GM03348 (cell line): ENCODE measurements around the gene ALDH1L1.
A peak's percentile ranks its signal among the peaks of the same experiment; 100 is the strongest.
"Not testable (repeated sequence)": the region's sequence is repeated elsewhere in the genome, so short reads cannot be mapped to it uniquely, and the experiment has no call there.

Experiments
- DNase-seq: peaks from one replicate; pipeline ENCODE4 v3.0.0; 2012; ENCODE audit warnings: low spot score

ALDH1L1 gene

DNA sequence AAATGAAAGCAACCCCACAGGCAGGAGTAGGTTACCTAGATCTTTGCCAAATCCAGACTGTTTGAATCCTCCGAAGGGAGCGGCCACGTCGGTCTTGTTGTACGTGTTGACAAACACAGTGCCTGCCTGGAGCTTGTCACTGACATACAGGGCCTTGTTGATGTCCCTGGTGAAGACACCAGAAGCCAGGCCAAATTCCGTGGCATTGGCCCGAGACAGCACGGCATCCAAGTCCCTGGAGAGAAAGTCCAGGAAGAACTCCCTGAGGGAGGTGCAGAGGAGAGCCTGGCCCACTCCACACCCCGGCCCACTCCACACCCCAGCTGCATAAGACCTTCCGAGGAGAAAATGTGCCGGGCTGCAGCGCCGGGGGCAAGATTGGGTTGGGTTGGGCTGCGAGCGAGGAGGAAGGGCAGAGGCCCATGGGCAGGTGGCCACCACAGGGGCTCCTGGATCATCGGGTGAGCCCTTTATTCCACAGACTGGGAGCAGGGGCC is 74.6 kb downstream of the ALDH1L1 start:
- no peak for DNase-seq

- peak; percentile 2 for DNase-seq
Measured at GRCh38 chr3:126104742-126105605, 75.4 kb downstream of the ALDH1L1 start.

GRCh38 chr3:126104028-126104635 is 76.3 kb downstream of the ALDH1L1 start:
- peak; percentile 3 for DNase-seq

DNA sequence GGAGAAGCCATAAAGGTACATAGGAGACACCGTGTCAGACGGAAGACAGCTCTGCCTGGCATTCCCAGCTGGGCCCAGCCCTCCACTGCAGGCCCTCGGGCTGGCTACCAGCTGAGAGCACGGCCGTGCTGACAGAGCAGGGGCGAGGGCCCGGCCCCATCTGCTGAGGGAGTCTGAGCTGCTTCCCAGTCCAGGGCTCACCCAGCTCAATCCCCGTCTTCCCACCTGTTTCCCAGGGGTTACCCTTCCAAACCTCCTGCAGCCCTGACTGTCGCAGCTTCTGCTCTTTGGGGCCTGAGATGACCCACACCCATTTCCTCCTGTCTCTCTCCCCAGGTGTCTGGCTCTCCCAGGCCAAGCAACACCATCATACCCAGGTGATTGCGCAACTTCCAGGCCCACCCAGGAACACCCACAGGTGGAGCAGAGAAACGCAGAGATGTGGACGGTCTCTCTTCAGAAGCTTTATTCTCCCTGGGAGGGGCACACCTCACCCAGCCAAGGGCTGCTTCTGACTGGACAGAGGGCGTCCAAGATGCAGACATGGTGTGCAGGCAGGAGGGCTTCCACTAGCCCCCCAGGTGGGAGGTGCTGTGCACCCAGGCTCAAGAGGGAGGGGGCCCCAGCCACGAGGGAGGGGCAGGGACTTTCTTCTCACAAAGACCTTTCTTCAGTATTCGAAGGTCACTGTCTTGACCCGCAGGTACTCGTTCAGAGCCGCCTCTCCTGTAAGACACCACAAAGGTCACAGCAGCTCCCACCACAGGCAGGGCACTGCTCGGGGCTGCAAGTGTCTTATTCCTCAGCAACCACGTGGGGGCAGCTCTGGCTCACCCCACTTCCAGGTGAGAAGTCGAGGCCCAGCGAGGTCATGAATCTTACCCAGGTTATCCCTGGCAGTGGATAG is 77.0 kb downstream of the ALDH1L1 start:
- DNase-seq: peak; percentile 6

GRCh38 chr3:126102530-126102951 is 77.8 kb downstream of the ALDH1L1 start:
- peak; percentile 74 for DNase-seq

DNA sequence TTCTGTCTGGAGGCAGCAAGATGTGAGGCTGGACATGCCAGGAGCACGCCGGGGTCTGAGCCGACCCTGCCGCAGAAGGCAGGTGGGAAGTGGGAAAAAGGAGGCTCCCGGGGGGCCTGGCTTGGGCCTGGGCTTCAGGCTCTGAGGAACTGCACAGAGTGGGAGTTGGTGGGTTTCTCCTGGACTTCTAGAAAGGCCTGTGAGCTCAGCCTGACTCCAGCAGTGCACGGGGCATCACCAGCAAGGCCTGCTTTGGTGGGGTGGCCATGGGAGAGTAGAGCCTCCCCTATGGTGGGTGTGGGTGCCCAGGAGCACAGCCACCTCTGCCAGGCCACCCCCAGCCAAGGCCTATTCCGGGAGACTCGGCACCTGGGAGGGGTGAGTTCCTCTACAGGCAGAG is 78.4 kb downstream of the ALDH1L1 start:
- DNase-seq: no peak

- DNase-seq: no peak
Measured at GRCh38 chr3:126101521-126101982, 78.8 kb downstream of the ALDH1L1 start.

GRCh38 chr3:126100634-126101301 is 79.6 kb downstream of the ALDH1L1 start:
- DNase-seq: peak; percentile 49

DNA sequence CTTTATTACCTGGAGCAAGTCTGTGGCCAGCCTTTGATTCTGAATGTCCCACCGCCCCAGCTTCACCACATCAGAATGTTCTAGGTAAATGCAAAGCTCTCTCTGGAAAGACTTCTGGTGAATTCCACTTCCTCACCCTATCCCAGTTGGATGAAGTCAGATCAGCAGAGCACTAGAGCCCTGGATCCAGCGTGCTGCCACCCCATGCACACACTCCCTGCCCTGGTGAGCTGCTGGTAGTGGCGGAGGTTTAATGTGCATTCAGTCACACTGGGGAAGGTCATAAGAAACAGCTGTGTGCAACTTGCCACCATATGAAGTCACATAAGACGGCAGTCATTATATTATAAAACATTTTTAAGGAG is 80.1 kb downstream of the ALDH1L1 start:
- no peak for DNase-seq

GRCh38 chr3:126098391-126098858 is 82.0 kb downstream of the ALDH1L1 start:
- DNase-seq: no peak

- DNase-seq: no peak
Measured at GRCh38 chr3:126097801-126098200, 82.6 kb downstream of the ALDH1L1 start.

DNA sequence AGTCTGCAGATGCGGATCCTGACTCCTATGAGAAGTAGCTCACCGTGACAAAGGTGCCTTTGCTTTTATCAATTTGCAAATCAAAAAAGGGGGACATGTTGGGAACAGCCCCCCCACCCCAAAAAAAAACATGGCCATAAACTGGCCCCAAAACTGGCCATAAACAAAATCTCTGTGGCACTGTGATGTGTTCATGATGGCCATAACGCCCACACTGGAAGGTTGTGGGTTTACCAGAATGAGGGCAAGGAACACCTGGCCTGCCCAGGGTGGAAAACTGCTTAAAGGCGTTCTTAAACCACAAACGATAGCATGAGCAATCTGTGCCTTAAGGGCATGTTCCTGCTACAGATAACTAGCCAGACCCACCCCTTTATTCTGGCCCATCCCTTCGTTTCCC is 84.1 kb downstream of the ALDH1L1 start:
- DNase-seq: not testable (repeated sequence)

- DNase-seq: not testable (repeated sequence)
Measured at GRCh38 chr3:126092128-126092527, 88.3 kb downstream of the ALDH1L1 start.

- no peak for DNase-seq
Measured at GRCh38 chr3:126087552-126088175, 92.7 kb downstream of the ALDH1L1 start.

DNA sequence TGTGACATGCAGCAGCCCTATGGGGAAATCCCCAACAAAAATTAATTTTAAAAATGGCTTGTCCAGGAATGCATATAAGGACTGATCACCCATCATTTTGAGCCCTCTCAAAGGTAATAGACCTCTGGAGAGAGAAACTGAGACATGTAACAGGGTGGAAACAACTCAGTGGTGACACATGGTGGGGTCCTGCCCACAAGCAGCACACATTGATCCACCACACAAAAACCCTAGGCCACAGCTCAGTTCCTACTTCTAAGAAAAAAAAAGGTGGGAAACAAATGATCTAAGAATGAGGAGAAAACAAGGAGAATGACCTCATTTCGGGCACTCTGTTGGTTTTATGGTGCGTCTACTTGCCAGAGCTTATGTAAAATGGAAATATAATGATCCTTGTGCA is 94.5 kb downstream of the ALDH1L1 start:
- DNase-seq: no peak

- no peak for DNase-seq
Measured at GRCh38 chr3:126085276-126085675, 95.1 kb downstream of the ALDH1L1 start.

GRCh38 chr3:126084768-126085180 is 95.6 kb downstream of the ALDH1L1 start:
- no peak for DNase-seq

DNA sequence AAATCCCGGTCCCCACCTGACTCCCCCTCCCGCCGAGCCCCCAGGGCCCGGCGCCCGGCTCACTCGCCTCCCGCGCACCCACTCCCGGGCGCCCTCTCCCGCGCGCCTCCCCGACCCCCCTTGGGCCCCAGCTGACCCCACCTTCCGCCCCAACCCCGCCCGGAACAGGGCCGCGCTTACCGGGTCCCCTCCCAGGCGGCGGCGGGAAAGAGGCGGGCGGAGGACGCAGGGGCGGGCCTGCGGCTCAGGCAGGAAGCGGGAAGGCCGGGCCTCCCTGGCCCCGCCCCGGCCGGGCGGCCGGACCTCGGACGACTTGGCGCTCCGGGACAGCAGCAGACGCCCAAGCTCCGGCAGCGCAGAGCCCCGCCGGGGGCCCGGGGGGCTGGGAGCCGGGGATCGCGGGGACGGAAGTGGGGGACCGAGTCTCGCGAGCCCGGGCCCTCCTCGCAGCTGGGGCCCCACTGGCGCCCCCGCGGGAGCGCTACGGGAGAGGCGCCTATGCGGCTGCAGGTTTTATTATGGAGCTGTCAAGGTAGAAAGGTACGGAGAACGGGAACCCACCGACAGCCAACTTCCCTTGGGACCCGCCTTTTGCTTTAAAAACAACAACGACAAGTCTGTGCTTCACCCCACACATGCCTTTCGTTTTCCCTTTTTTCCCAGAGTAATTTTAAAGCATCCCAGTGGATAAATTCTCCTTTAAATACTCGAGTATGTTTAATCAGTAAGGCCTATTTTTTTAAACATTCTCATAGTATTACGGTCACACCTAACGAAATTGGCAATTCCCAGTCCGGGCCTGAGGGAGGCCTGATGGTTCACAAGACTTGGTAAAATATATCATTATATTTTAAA is 96.2 kb downstream of the ALDH1L1 start, which contains the start of gene SLC41A3:
TSS of gene SLC41A3 (minus strand) at position 212 of the 855 bp plus-strand sequence. CDS start 15,905 bp downstream, outside the sequence.
- DNase-seq: peak; percentile 97

DNA sequence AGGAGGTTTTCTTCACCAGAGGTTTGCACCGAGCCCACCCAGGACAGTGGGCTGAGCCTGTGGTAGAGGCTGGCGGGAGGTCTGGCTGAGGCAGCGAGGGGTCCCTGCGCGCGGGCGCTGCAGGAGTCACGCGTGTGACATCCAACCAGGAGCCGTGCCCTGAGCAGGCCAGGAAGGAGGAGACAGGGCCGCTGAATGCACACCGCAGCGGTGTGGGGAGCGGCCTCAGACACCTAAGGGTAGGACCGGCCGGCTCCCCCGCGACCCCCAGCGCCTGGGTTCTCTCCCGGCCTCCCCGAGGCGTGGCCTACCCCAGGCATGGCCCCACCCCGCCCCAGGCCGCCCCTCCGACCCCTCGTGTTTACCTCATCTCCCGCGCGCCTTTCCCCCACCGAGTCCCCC is 96.9 kb downstream of the ALDH1L1 start:
- DNase-seq: peak; percentile 69

GRCh38 chr3:126083138-126083445 is 97.3 kb downstream of the ALDH1L1 start:
- DNase-seq: no peak
